Astrocyte of the hippocampus (primary cell): ENCODE data around the gene CETN1.

Source experiments
- DNase-seq: peaks from one replicate; pipeline ENCODE4 v3.0.0; 2011; ENCODE audit warnings: low read depth, low spot score

Gene CETN1

GRCh38 chr18:580154-580553 is at the start of gene CETN1:
TSS of gene CETN1 (plus strand) at chr18:580380. CDS start at chr18:580409, 29 bp downstream.
- no peak for DNase-seq

GRCh38 chr18:532018-532417 is 48.2 kb upstream of the CETN1 start:
- DNase-seq = no peak

GRCh38 chr18:532632-533031 is 47.5 kb upstream of the CETN1 start:
- no peak for DNase-seq

GRCh38 chr18:533995-534601 is 46.1 kb upstream of the CETN1 start:
- DNase-seq = no peak

GRCh38 chr18:543447-544078 is 36.6 kb upstream of the CETN1 start:
- DNase-seq = no peak

- DNase-seq = no peak
Observed at GRCh38 chr18:549967-550366, 30.2 kb upstream of the CETN1 start.

- DNase-seq = no peak
Observed at GRCh38 chr18:551404-552061, 28.6 kb upstream of the CETN1 start.

- no peak for DNase-seq
Observed at GRCh38 chr18:555705-556457, 24.3 kb upstream of the CETN1 start.

GRCh38 chr18:564708-565561 is 15.2 kb upstream of the CETN1 start:
- DNase-seq = no peak

- no peak for DNase-seq
Observed at GRCh38 chr18:565562-566061, 14.6 kb upstream of the CETN1 start.

- peak; percentile 12 for DNase-seq
Observed at GRCh38 chr18:567122-567521, 13.1 kb upstream of the CETN1 start.

- no peak for DNase-seq
Observed at GRCh38 chr18:568731-569130, 11.4 kb upstream of the CETN1 start.

GRCh38 chr18:570256-570655 is 9.9 kb upstream of the CETN1 start:
- DNase-seq = no peak

- DNase-seq = no peak
Observed at GRCh38 chr18:570697-571096, 9.5 kb upstream of the CETN1 start.

- DNase-seq = no peak
Observed at GRCh38 chr18:572091-572830, 7.9 kb upstream of the CETN1 start.

GRCh38 chr18:572831-573289 is 7.3 kb upstream of the CETN1 start:
- DNase-seq = no peak

- DNase-seq = no peak
Observed at GRCh38 chr18:573385-573784, 6.8 kb upstream of the CETN1 start.

GRCh38 chr18:574149-574860 is 5.9 kb upstream of the CETN1 start:
- peak; percentile 21 for DNase-seq

- DNase-seq = peak; percentile 18
Observed at GRCh38 chr18:574865-575645, 5.1 kb upstream of the CETN1 start.
